H1 (cell line): ENCODE data around the gene CATSPERD. TPM values are rescaled to one million over a fixed set of nuclear protein-coding genes. Genes with fewer than 3 reads are reported as not detected.

ENCODE experiments used
- BRCA1 ChIP-seq: IDR thresholded peaks from 2 replicates; pipeline ENCODE4 v1.6.1; 2012; ENCODE audit warnings: low read depth, low read length, improper control_type of control experiment
- CBX5 ChIP-seq: fragments of 300-800, 300-1000 bp; sonication (generic); IDR thresholded peaks from 2 replicates; pipeline ENCODE4 v1.7.1; 2016; ENCODE audit warnings: antibody characterized with exemption, low read length, low read depth
- CEBPB ChIP-seq: IDR thresholded peaks from 2 replicates; pipeline ENCODE4 v1.6.1; 2012; ENCODE audit warnings: low read depth, low read length
- EZH2 ChIP-seq: fragments of 200-600 bp; sonication (generic); IDR thresholded peaks from 2 replicates; pipeline ENCODE4 v1.7.1; 2012; ENCODE audit warnings: low read depth, mild to moderate bottlenecking, moderate library complexity, low read length, inconsistent platforms; ENCODE audit not compliant: severe bottlenecking
- FOSL1 ChIP-seq: IDR thresholded peaks from 2 replicates; pipeline ENCODE4 v1.6.1; 2011; ENCODE audit warnings: mild to moderate bottlenecking, low read depth, low read length, moderate library complexity; ENCODE audit not compliant: insufficient read depth
- JUN ChIP-seq: IDR thresholded peaks from 2 replicates; pipeline ENCODE4 v1.6.1; 2011; ENCODE audit warnings: low read depth, mild to moderate bottlenecking, improper control_type of control experiment, low read length
- JUND ChIP-seq: IDR thresholded peaks from 2 replicates; pipeline ENCODE4 v1.6.1; 2011; ENCODE audit warnings: mild to moderate bottlenecking, improper control_type of control experiment, low read length
- KDM4A ChIP-seq: IDR thresholded peaks from one replicate; pipeline ENCODE4 v1.7.1; 2012; ENCODE audit warnings: low read depth, mild to moderate bottlenecking, moderate library complexity, low read length, inconsistent platforms; ENCODE audit not compliant: severe bottlenecking
- KDM5A ChIP-seq: fragments of 200-600 bp; IDR thresholded peaks from 2 replicates; pipeline ENCODE4 v1.7.1; 2012; ENCODE audit warnings: mild to moderate bottlenecking, low read length, inconsistent platforms, mixed read lengths
- MAX ChIP-seq: IDR thresholded peaks from 2 replicates; pipeline ENCODE4 v1.6.1; 2012; ENCODE audit warnings: inconsistent platforms
- POLR2AphosphoS5 ChIP-seq: IDR thresholded peaks from 2 replicates; pipeline ENCODE4 v1.6.1; 2011; ENCODE audit warnings: low read depth, low read length
- POU5F1 ChIP-seq: IDR thresholded peaks from 2 replicates; pipeline ENCODE4 v1.6.1; 2011; ENCODE audit warnings: low read depth, mild to moderate bottlenecking, low read length, moderate library complexity
- RAD21 ChIP-seq, 2 experiments: IDR thresholded peaks in 1 of 2; conservative IDR thresholded peaks in 1 of 2; 2 replicates each; pipeline ENCODE4 v1.6.1; 2011; ENCODE audit warnings: low read depth in 2 of 2, low read length in 2 of 2, improper control_type of control experiment in 1 of 2, inconsistent platforms in 1 of 2, mild to moderate bottlenecking in 1 of 2, moderate library complexity in 1 of 2
- RFX5 ChIP-seq: IDR thresholded peaks from 2 replicates; pipeline ENCODE4 v1.6.1; 2011; ENCODE audit warnings: low read depth, low read length, improper control_type of control experiment, borderline replicate concordance
- RNF2 ChIP-seq: fragments of 200-900, 300-1000 bp; sonication (generic); IDR thresholded peaks from 2 replicates; pipeline ENCODE4 v1.7.1; 2016; ENCODE audit warnings: borderline replicate concordance, low read depth, mild to moderate bottlenecking, antibody characterized with exemption, low read length; ENCODE audit not compliant: poor library complexity, severe bottlenecking; ENCODE audit errors: missing control alignments
- SIN3A ChIP-seq, 2 experiments: IDR thresholded peaks in 1 of 2; conservative IDR thresholded peaks in 1 of 2; 2 replicates each; pipeline ENCODE4 v1.6.1; 2011 to 2012; ENCODE audit warnings: low read length in 2 of 2, improper control_type of control experiment in 1 of 2, low read depth in 1 of 2, mild to moderate bottlenecking in 1 of 2
- SP1 ChIP-seq: IDR thresholded peaks from 2 replicates; pipeline ENCODE4 v1.6.1; 2011; ENCODE audit warnings: low read depth, low read length
- SP2 ChIP-seq: IDR thresholded peaks from 2 replicates; pipeline ENCODE4 v1.6.1; 2012; ENCODE audit warnings: mild to moderate bottlenecking, low read length, inconsistent platforms
- SP4 ChIP-seq: IDR thresholded peaks from 2 replicates; pipeline ENCODE4 v1.6.1; 2012; ENCODE audit warnings: low read length, inconsistent platforms
- SRF ChIP-seq: IDR thresholded peaks from 2 replicates; pipeline ENCODE4 v1.6.1; 2011; ENCODE audit warnings: mild to moderate bottlenecking, low read depth, low read length, moderate library complexity
- TAF7 ChIP-seq: optimal IDR thresholded peaks from 2 replicates; pipeline ENCODE3; 2011; ENCODE audit warnings: low read depth, mild to moderate bottlenecking, inconsistent platforms, low read length, moderate library complexity, borderline replicate concordance
- TBP ChIP-seq: IDR thresholded peaks from 2 replicates; pipeline ENCODE4 v1.6.1; 2011; ENCODE audit warnings: low read depth, low read length, improper control_type of control experiment
- TEAD4 ChIP-seq: IDR thresholded peaks from 2 replicates; pipeline ENCODE4 v1.6.1; 2012; ENCODE audit warnings: low read depth, low read length, inconsistent platforms, mixed read lengths
- ZNF274 ChIP-seq: IDR thresholded peaks from 2 replicates; pipeline ENCODE4 v1.7.0; 2012; ENCODE audit warnings: low read length, borderline replicate concordance; ENCODE audit errors: extremely low read depth
- polyA plus RNA-seq, 7 experiments: library from polyadenylated mRNA; depleted of rRNA in 3 of 7; stranded (reverse) in 5 of 7; unstranded in 2 of 7; fragments of >200 nt in 5 of 7; fragments of 200-250 nt in 2 of 7; gene quantifications; 1 replicate in 5 of 7; 2 replicates in 1 of 7; 4 replicates in 1 of 7; pipeline versions ENCODE4 v1.2.1 to v1.2.3, GENCODE V29; 2011 to 2013; ENCODE audit warnings: missing spikeins in 2 of 7, mixed read lengths in 2 of 7
- total RNA-seq: library from RNA; stranded (reverse); fragmentation: NEBNext Ultra II Directional; extraction: Animal tissue kit (Norgen Biotek cat#: 25700); gene quantifications from 2 replicates; pipeline ENCODE4 v1.2.1, GENCODE V29; 2021

The CATSPERD gene
- total and polyA plus RNA-seq, 2 of the 8 experiments (the other 6 are each of a cell fraction or from before 2014, with no cell fraction given) = 0.12 TPM; not detected in 1

GRCh38 chr19:5803752-5804515 lies 83.5 kb downstream of the CATSPERD start (continued):
- TF ChIP-seq POLR2AphosphoS5 = no peak
- peak; percentile 67; the same call in 1 of the 2 replicates for TF ChIP-seq SP1
- no peak for TF ChIP-seq FOSL1
- TF ChIP-seq KDM4A = peak; percentile 31
- no peak for TF ChIP-seq KDM5A
- no peak for TF ChIP-seq ZNF274
- TF ChIP-seq TAF7 = peak; percentile 74
- TF ChIP-seq POU5F1 = no peak
- no peak for TF ChIP-seq JUN
- no peak for TF ChIP-seq BRCA1
- no peak for TF ChIP-seq TBP
- TF ChIP-seq RNF2 = no peak
- peak; percentile 32; the same call in 1 of the 2 replicates for TF ChIP-seq JUND
- TF ChIP-seq CBX5 = no peak
- TF ChIP-seq RFX5 = no peak
- peak; percentile 47; the same call in 1 of the 2 replicates for TF ChIP-seq SP4
- no peak for TF ChIP-seq EZH2
- TF ChIP-seq SRF = 0 out of 2 replicates have a peak, but pooled peaks have one; percentile 37
- 0 out of 2 replicates have a peak, but pooled peaks have one; percentile 24 for TF ChIP-seq CEBPB
- no peak for TF ChIP-seq SP2
- TF ChIP-seq MAX = no peak; the same call in 1 of the 2 replicates
- peak; percentile 88 to 93 for TF ChIP-seq RAD21 (IDR thresholded peaks at IDR 0.05 in 1 of 2, conservative IDR thresholded peaks at IDR 0.05 in 1 of 2; ENCODE audit: low read depth in 2 of 2, low read length in 2 of 2)
- TF ChIP-seq SIN3A (conservative IDR thresholded peaks at IDR 0.05 in 1 of 2, IDR thresholded peaks at IDR 0.05 in 1 of 2; ENCODE audit: low read depth in 1 of 2, low read length in 2 of 2) = no peak; a peak in 1 of 4 replicates
- no peak for TF ChIP-seq TEAD4
